OCI-LY3 (cell line): ENCODE data around the gene SH2B3.

ENCODE experiments used
- EZH2phosphoT487 ChIP-seq: fragments of 200-600 bp; shearing (Covaris generic); IDR thresholded peaks from 2 replicates; pipeline ENCODE4 v1.6.1; 2018; ENCODE audit warnings: antibody characterized with exemption, mixed run types, low read depth
- TF ChIP-seq, protein P1 (sequence below): fragments of 200-600, 300-600 bp; sonication (generic); IDR thresholded peaks from 2 replicates; pipeline ENCODE4 v1.5.1; 2014; ENCODE audit warnings: antibody characterized with exemption, low read length, low read depth

DNA sequence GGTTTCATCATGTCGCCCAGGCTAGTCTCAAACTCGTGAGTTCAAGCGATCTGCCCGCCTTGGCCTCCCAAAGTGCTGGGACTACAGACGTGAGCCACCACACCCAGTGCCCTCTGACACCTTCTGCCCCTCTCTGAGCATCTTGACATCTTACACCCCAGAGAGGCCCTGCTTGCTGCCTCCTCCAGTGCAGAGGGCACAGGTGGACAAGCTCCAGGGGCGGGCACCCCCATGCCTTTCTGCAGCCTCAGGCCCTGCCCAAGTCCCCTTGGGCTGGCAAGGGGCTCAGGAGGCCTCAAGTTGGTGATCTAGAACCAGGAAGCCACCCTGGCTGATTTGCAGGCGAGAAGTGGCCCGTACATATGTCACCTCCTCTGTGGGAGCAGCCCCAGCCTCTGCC lies 11.2 kb upstream of the SH2B3 start:
- TF ChIP-seq, protein P1, sequence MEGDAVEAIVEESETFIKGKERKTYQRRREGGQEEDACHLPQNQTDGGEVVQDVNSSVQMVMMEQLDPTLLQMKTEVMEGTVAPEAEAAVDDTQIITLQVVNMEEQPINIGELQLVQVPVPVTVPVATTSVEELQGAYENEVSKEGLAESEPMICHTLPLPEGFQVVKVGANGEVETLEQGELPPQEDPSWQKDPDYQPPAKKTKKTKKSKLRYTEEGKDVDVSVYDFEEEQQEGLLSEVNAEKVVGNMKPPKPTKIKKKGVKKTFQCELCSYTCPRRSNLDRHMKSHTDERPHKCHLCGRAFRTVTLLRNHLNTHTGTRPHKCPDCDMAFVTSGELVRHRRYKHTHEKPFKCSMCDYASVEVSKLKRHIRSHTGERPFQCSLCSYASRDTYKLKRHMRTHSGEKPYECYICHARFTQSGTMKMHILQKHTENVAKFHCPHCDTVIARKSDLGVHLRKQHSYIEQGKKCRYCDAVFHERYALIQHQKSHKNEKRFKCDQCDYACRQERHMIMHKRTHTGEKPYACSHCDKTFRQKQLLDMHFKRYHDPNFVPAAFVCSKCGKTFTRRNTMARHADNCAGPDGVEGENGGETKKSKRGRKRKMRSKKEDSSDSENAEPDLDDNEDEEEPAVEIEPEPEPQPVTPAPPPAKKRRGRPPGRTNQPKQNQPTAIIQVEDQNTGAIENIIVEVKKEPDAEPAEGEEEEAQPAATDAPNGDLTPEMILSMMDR: no peak
- no peak for TF ChIP-seq EZH2phosphoT487
